ENCODE data around the gene KISS1.
A peak's percentile ranks its signal among the peaks of the same experiment; 100 is the strongest.

Gene KISS1

DNA sequence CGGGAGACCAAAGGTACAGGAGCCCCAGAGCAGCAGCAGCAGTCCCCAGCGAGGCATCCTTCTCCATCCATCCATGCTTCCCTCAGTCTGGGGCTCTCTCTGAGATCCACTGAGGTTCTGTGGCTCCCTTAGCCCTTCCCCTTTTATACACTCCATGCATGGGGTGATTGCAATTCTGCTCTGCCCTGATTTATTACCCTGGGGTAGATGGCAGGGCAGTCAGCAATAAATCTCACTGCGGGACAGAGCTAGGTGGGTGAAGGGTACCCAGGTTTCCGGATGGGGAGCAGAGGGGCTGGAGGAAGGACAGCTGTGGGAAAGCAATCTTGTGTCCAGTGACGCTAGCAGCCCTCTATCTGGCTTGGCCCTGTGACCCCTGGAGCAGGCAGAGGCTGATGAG lies 30.1 kb downstream of the KISS1 start, which contains the start of gene REN:
Gene REN, minus strand, starts transcription at position 119 of the 400 bp plus-strand sequence. Its CDS starts 44 bp downstream, at position 75.
- Mint-ChIP-seq H3K36me3 (ENCODE audit: low read depth) (no peaks in the 10 kb centered on the region), H3K4me1 (peaks cover 14% of the 10 kb centered on the region), H3K27ac (peak within 1 kb of the TSS; percentile 69), H3K27me3 (ENCODE audit: low read depth, poor library complexity) (peaks cover 47% of the 10 kb centered on the region), H3K9me3 (peaks cover 34% of the 10 kb centered on the region), H3K4me3 (no peak within 1 kb of the TSS)
- DNase-seq = peak; percentile 23
- TF ChIP-seq, protein P1, sequence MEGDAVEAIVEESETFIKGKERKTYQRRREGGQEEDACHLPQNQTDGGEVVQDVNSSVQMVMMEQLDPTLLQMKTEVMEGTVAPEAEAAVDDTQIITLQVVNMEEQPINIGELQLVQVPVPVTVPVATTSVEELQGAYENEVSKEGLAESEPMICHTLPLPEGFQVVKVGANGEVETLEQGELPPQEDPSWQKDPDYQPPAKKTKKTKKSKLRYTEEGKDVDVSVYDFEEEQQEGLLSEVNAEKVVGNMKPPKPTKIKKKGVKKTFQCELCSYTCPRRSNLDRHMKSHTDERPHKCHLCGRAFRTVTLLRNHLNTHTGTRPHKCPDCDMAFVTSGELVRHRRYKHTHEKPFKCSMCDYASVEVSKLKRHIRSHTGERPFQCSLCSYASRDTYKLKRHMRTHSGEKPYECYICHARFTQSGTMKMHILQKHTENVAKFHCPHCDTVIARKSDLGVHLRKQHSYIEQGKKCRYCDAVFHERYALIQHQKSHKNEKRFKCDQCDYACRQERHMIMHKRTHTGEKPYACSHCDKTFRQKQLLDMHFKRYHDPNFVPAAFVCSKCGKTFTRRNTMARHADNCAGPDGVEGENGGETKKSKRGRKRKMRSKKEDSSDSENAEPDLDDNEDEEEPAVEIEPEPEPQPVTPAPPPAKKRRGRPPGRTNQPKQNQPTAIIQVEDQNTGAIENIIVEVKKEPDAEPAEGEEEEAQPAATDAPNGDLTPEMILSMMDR (IDR thresholded peaks at IDR 0.05) = no peak

DNA sequence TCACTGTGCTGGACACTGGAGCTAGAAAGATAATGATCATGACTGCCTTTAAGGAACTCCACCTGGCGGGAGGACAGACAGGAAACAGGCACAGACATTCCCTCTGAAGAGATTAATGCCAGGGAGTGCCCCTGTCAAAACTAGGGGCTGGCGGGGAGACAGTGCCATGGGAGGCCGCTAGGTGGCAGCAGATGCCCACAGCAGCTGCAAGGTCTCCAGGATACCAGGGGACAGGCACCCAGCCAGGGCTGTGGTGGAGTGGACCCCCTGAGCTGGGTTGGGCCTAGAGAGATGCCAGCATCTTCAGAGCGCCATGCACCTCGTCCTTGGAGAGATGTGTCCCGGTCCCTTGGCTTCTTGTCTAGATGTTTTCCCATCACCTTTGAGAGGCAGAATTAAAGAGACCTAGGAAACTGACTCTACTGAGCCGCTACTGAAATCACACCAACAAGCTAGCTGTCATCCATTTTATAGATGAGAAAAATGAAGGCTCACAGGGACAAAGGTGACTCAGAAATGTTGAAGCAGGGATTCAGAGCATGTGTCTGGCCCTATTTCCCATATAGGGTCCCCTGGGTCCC lies 33.7 kb downstream of the KISS1 start:
- Mint-ChIP-seq H3K27me3 (ENCODE audit: low read depth, poor library complexity) (peaks cover 54% of the 10 kb centered on the region), H3K4me1 (peaks cover 19% of the 10 kb centered on the region), H3K36me3 (ENCODE audit: low read depth) (no peaks in the 10 kb centered on the region), H3K9me3 (peaks cover under 1% of the 10 kb centered on the region), H3K4me3 (no peak overlapping the region), H3K27ac (no peak overlapping the region)
- peak; percentile 91 for DNase-seq
- TF ChIP-seq, protein P1 (IDR thresholded peaks at IDR 0.05) = peak; percentile 100

DNA sequence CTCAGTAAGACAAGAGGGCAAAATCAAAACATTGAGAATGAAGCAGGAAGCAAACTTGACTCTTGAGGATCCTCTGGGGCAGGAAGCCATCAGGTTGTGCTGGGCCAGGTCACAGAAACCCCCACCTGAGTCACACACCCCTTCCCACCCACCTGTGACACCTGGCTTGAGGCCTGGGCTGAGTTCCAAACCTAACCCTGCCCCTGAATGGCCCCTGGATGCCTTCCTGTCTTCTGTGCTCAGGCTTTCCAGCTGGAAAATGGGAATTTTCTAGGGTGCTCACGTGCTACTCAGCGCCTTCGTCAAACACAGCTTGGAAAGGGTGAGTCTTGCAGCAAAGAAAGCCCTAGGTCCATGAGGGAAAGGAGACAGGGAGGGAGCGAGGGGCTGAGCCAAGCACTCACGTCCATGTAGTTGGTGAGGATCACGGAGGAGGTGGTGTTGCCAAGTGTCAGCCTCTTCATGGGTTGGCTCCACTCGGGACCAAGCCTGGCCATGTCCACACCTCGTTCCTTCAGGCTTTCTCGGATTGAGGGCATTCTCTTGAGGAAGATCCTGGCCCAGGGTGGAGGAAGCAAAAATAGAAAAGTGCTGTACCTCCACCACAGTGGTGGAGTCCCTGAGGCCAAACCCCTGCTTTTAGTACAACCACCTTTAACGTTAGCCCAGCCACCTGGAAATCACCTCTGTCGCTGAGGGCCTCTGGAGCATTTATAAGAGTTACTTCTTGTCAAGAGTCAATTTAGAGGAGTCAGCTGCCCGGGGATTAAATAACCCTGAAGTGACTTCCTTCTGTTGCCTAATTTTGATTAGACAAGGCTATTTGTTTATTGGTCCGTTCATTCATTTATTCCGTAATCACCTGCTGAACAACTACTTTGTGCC lies 34.4 kb downstream of the KISS1 start:
- Mint-ChIP-seq H3K9me3 (no peaks in the 10 kb centered on the region), H3K27ac (no peak overlapping the region), H3K36me3 (ENCODE audit: low read depth) (no peaks in the 10 kb centered on the region), H3K27me3 (ENCODE audit: low read depth, poor library complexity) (peaks cover 51% of the 10 kb centered on the region), H3K4me3 (no peak overlapping the region), H3K4me1 (peaks cover 19% of the 10 kb centered on the region)
- TF ChIP-seq, protein P1 (IDR thresholded peaks at IDR 0.05) = no peak
- DNase-seq = no peak

DNA sequence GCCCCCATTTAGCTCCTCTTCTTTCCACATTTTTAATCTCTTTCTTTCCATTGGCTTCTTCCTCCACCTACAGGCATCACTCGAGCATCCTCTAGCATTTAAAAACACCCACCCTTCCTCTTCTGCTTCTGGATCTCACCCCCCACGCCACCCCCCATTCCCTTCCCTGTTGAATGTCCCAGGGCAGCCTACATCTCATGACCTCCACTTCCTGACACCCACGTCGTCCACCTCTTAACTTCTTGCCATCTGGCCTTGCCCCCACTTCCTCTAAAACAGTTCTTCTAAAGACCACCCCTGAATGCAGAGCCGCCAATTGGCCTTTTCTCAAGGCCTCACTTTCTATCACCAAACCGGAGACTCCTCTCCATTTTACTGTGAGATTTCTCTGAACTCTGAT lies 38.3 kb downstream of the KISS1 start:
- TF ChIP-seq, protein P1 (IDR thresholded peaks at IDR 0.05) = no peak
- H3K4me3 Mint-ChIP-seq = no peak overlapping the region
- H3K27ac Mint-ChIP-seq = no peak overlapping the region
- H3K36me3 Mint-ChIP-seq (ENCODE audit: low read depth) = no peaks in the 10 kb centered on the region
- no peak for DNase-seq
- no peaks in the 10 kb centered on the region for H3K9me3 Mint-ChIP-seq
- peaks cover 48% of the 10 kb centered on the region for H3K27me3 Mint-ChIP-seq (ENCODE audit: low read depth, poor library complexity)
- peaks cover 10% of the 10 kb centered on the region for H3K4me1 Mint-ChIP-seq

DNA sequence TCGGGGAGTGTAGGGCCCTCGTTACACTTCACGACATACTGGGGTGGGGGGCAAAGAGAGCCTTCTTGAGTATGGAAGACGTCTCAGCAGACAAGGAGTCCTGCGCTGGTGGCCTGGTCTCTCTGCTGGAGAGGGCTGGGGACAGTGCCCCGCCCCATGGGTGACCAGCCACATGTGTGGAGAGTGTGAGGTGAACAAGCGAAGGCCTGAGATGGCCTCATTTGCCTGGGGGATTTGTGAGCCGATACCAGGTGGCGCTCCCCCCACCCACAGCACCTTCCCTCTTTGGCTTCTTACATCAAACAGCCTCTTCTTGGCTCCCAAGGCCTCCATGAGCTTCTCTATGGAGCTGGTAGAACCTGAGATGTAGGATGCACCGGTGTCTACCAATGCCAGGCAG lies 40.4 kb downstream of the KISS1 start:
- TF ChIP-seq, protein P1 (IDR thresholded peaks at IDR 0.05) = no peak
- Mint-ChIP-seq H3K9me3 (no peaks in the 10 kb centered on the region), H3K27me3 (ENCODE audit: low read depth, poor library complexity) (peaks cover 46% of the 10 kb centered on the region), H3K4me1 (peaks cover 5% of the 10 kb centered on the region), H3K4me3 (no peak overlapping the region), H3K36me3 (ENCODE audit: low read depth) (no peaks in the 10 kb centered on the region), H3K27ac (no peak overlapping the region)
- DNase-seq = no peak
